ENCODE measurements around the gene POLR1D.

POLR1D gene

DNA sequence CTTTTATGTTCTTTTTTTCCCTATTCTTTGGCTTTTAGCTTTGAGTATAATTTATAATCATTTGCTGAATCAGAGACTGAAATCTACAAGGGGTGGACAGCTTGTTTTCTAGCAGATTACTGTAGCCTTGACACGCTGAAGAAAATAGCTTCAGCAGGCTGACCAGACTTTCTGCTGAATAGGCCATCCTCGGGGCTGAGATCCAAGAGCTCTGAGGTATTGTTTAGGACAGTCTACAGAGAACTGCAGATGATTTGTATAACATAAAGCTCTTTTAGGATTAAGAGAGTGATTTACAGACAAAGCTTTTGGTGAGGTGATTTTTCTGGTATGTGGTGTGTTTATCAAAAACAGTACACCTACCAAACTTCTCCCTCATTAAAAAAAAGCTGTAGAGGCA, 16.8 kb downstream of the POLR1D start:
- DNase-seq (ENCODE audit: low read depth in 2 of 2) = no peak

DNA sequence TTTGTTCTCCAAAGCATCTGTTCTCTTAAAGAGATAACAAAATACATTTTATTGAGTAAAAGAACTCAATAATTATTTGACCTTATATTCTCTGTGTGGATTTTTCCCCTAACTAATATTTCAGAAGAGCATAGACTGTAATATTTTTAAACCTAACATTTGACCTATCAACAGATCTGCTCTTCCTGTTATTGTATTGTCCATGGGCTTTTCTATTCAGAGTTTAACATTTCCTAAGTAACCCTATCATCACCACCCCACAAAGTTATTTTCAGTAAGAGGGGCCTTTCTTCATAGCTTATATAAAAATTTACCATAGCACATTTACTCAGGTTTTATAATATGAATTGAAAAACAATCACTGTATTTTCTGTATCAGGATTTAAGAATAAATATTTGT, 17.5 kb downstream of the POLR1D start:
- DNase-seq (ENCODE audit: low read depth in 2 of 2) = no peak

DNA sequence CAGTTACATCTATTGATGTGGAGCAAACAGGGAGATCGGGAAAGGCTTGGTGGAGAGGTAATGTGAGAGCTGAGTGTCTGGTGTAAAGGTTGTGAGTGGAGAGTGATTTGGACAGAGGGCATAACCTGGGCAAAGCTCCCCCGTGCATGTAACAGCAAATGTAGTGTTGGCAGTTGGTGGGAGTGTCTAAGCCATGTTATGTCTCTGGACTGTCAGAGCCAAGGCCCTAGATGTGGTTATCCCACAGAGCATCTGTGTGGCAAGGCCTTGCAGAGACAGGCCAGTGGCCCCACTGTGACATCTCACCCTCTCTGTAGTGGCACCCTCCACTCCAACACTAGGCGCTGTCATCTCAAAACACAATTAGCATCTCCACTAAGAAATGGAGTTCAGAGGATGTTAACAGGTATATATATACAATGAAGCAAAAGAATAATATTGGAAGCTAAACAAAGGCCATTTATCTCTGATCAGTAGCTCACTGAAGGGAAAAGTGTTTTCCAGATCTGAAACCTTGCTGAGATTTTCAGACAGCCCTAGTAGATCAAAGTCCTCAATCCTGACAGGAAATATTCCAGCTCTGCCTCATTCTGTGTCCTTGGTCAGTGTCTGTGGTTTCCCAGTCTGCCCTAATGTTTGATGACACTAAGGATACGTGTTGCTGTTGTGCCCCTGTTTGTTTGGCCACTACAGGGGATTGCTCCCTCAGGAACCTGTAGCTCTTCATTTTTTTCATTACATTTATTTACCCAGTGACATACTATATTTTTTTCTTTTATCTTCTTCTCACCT, 20.2 kb downstream of the POLR1D start:
- DNase-seq (ENCODE audit: low read depth in 2 of 2) = no peak

DNA sequence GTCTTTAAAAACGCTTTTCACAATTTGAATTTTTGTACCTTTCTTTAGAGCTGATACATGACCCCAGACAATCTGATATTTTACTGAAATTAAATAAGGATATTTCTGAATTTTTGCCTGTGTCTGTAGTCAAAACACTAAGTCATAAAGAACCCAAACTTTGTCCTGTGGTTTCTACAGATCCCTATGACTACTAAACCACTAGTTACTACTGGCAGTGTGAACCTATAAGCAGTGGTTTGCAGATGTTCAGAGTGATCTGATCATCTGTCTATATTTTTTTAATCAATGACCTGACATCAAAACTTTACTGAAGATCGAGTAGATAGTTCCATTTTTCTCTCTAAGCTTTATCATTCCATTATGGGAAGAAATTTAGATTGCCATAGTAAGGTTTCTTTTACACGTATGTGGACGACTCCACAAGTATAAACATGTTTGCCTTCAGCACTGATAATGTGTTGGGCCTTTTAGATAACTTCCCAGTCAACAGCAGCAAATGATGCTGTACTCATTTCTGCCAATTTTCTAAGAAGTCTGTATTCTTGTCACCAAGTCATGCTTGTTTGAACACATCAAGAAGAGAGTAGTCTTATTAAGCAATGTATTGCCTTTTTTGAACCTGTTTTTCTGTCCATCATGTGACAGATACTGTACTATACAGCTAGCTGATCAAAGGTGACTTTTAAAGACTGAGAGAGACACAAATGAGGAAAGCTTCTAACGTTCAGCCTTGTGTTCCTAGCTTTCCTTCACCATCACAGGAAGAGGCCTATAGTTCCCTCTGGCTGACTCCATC, 21.8 kb downstream of the POLR1D start:
- no peak for DNase-seq (ENCODE audit: low read depth in 2 of 2)

DNA sequence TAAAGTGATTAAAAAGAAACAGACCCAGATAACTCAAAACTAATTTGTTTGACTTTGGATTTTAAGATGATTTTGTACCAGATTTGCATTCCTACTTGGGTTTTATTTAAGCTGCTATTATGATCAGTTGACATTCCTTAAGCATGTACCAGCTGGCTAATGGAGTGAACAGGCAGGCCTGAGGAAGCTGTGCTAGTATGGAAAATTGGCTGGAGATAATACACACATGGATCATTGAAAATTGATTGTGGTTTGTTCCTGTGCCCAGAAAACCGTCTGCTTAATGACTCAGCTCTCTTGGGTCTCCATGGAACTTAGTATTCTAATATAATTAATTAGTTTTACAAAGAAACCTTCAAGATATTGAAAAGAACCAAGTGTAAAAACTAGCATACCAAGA, 22.6 kb downstream of the POLR1D start:
- DNase-seq (ENCODE audit: low read depth in 2 of 2) = no peak

DNA sequence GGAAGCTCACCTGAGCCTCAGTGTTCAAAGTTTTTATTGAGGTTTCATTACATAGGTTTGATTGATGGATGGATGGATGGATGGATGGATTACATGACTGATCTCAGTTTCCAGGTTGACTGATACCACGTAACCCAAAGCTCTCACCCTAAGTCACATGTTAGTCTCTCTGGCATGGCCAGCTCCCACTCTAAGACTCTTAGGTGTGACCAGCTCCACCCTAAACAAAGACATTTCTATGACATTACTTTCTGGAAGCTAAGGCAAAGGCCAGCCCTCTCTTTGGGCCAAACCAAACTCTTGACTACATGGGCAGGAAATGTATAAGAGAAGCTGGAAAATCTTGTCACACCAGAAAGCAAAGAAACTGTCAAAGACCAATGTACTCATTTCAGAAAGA, 28.6 kb downstream of the POLR1D start:
- no peak for DNase-seq (ENCODE audit: low read depth in 2 of 2)

DNA sequence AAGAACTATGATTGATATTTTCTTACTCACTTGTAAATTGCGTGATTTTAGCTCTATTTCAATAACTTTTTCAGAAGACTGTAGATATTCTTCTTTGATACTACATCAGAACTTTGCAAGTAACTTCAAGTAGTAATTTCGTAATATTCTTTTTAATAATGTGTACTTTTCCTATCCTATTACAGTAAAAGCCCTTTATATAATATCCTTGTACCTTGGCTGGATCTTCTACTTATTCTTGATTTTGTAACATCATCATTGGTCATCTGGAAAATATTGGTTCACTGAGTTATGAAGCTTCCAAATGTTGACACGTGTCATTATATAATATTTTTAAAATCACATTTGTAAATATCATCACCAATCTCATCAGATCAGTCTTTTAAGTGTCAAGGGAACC, 32.4 kb downstream of the POLR1D start:
- no peak for DNase-seq (ENCODE audit: low read depth in 2 of 2)

DNA sequence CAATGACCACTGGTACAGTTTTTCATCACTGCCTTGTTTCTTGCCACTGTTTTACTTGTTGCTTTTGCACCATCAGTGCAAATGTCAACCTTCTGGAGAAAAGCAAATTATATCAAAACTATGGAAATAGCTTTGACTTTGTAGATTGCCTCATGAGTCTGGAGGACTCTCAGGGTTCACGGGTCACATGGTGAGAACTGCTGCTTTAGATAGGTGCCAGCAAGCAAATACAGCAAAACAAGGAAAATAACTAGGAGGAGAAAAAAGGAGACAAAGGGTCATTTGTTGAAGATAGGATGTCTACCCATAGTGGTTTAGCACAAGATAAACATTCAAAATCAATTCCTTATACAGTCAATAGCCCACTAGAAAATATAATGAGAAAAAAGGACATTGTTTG, 33.1 kb downstream of the POLR1D start:
- no peak for DNase-seq (ENCODE audit: low read depth in 2 of 2)

DNA sequence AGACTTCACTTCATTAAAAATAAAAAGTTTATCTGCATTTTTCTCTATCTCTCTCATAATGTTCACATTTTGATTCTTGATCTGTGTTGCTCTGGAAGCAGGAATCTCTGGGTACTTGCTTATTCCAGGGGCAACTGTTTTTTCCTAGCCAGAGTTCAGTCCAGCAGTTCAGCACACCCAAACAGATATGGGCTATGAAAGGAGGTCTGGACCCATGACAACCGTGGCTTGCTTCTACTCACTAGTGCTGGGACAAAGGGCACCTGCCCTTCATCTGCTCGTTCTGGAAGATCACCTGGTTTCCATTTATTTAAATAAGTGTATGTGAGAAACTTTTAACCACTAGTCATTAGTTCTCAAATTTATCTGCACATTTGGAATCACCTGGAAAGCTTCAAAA, 36.0 kb downstream of the POLR1D start:
- no peak for DNase-seq (ENCODE audit: low read depth in 2 of 2)

DNA sequence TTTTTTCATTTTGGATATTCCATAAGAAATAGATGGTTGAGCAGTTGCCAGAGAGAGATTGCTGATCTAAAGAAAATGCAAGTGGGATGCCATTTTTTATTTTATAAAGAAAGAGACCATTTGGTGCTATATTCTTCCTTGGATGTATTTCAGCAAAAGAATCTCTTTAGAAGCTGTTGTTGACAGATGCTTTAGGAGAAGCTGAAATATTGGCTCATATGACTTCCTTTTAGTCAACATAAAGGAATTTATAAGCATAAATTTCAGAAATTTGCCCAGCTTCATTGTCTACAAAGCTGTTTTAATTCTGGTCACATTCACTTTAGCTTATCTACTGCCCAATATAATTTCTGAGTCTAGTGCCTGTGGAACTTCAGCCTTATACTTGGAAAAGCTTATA, 36.9 kb downstream of the POLR1D start:
- DNase-seq (ENCODE audit: low read depth in 2 of 2) = no peak

DNA sequence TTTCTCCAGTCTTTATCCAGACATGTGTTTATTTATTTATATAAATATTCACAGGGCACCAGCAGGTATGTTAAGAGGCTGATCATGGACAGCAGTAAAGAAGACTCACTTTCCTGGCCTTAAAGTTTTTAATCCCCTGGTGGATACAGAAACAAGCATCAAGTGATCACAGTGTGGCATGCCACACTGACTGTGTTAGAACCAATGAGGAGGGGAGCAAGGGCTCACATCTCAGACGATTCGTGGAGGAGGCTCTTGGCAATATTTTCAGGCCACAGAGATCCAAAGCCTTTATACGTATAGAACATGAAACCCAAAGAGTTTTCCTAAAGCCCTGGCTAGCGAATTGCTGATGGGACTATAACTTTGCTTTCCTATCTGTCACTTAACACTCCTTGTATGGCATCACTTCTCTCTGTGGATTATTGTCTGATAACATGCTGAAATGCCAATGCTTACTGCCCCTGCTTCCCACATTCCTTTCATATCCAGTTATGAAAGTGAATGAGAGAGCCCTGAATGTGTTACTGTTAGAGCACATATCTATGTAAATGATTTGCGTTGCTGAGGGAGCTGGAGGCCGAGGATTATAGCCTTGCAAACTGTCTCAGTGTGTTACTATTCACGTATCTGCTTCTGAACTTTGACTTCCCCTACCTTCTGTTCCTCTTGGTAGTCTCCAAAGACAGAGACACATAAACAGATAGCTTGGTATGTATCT, 37.6 kb downstream of the POLR1D start:
- no peak for DNase-seq (ENCODE audit: low read depth in 2 of 2)

DNA sequence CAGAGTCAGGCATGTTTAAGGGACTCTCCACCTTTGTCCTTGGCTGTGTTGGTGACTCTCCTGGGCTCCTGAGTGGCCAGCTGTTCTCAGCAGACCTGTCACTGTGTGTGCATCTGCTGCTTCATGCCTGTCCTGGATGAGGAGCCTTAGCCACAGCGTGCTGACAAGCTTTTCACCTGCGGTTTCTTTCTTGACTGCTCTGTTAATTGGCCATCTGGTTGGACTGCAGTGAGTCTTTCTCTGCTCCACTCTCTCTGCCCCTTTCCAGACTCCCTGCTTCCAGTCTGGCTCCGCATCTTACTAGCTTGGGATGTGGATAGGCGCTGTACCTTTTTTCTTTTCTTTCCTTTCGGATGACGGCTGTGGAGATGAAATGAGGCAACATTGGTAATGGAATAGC, 38.8 kb downstream of the POLR1D start:
- no peak for DNase-seq (ENCODE audit: low read depth in 2 of 2)

DNA sequence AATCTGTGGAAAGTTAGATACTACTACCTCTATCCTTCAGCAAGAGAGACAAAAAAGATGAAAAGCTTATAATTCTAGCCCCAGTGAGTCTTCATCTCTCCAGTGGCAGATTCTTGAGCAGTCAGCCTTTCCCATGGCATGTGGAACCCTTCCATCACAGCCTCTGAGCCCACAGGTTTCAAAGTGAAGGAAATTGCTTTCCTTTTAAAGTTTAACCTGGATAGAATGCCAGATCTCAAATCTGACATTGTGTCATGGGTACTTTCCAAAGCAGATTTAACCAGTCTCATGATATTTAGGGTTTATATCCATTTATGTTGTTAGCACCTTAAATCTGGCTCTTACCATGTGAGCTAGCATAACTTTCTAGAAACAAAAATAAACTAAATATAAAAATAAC, 39.3 kb downstream of the POLR1D start:
- no peak for DNase-seq (ENCODE audit: low read depth in 2 of 2)

DNA sequence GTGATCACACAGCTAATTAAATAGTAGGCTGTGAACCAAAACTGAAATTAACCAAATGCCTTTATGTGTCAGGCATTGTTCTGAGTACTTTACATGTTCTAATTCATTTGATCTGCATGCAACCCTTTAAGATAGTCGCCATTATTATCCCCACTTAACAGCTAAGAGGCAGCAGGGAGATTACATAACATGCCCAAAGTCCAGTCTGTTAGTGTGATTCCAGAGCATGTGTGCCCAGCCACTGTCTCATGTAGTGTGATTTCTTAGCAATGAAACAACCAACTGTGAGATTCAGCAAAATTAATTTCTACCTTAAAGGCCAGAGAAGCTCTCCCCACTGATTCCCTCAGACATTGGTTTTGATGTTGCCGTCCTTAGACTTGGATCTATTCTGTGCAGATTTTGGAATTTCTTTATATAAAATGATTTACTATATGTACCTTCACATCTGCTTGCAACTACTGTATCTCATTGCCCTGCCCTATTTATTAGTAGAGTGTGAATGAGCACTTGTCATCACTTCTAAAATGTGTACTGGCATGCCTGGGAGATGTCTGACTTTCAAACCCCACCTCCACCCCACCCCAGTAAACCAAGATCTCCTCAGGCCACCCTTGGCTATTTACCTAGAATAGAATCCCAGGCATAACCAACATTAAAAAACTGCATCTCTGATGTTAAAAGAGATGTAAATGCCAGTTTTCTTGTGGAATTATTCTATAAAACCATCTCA, 41.2 kb downstream of the POLR1D start:
- DNase-seq (ENCODE audit: low read depth in 2 of 2) = no peak

DNA sequence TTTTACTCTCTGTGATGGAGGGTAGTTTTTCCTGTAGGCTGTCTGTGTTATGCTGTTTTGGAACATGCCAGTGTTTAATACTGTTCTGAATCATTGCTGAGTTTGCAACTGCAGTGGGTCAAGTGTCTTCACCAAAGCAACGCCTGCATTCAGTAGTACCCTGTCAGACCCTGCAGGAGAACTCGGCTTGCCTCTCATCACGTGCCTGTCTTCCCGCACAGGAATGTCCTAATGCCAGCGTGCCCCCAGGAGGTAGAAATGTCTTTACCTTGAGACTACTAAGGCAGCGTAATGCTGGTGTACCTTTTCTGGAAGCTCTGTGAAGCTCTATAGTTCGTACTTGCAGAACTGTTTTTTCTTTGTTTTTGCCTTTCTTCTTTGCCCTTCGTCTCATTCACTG, 42.3 kb downstream of the POLR1D start:
- DNase-seq (ENCODE audit: low read depth in 2 of 2) = no peak

DNA sequence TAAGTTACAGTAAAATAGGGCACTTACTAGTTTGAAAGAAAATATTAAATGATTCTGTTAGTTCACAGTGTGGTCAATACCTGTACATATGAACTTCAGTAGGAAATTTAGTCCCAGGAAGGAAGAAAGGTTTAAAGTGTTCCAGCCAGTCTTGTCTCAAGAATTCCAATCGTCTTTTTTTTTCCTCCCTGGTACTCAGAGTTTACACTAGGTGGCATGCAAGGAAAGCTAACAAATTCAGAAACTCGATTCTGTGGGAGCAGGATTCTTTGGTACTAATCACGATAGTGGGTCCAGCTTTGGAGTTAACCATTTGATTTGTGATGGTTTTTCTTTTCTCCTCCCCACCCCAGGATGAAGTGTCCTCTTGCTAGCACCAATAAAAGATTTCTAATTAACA, 43.6 kb downstream of the POLR1D start:
- no peak for DNase-seq (ENCODE audit: low read depth in 2 of 2)

DNA sequence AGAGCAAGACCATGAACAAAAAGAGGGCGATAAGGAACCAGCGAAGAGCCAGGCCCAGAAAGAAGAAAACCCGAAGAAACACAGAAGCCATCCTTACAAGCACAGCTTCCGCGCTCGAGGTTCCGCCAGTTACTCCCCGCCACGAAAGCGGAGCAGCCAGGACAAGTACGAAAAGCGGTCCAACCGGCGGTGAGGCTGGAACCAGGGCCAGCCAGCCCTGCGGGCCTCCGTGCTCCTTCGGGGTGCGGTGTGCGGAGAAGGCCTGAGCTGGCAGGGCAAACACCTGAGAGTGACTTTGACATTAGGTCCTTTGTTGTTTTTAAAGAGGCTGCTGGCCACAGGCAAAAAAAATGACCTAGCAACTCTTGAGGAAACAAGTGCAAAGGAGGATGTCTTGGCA, 44.1 kb downstream of the POLR1D start:
- no peak for DNase-seq (ENCODE audit: low read depth in 2 of 2)

DNA sequence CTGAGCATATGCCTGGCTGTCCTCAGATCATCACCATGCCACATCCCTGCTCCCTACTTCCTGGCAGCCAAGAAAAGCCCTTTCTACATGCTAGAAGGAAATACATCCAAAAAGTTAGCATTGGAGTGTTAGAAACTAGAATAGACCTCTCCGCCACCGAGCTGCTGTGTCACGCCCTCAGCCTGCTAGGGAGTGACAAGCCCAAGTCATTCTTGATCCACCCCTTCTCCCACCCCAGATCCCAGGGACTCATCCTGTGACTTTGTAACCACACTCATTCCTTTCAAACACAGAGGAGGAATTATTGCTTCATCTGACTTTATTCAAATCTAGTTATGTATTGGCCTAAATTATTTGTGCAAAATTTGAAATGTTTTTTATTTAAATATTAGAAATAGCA, 45.3 kb downstream of the POLR1D start:
- DNase-seq (ENCODE audit: low read depth in 2 of 2) = no peak

DNA sequence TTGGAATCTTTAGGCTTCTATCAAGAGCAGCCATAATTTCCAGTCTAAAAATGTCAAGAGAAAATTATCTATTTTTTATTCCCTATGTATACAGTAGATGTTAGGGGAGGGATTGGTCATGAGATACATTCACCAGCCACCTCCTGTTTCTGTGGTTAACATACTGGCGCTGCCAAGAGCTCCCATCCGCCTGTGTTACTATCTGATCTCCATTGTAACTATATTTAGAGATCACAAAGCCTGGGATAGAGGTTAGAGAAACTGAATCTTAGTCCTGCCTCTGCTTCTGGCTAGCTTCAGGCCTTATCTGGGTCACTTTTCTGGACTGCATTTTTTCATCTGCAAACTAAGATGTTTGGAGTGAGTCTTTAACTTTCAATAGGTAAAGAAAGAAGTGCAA, 46.3 kb downstream of the POLR1D start:
- no peak for DNase-seq (ENCODE audit: low read depth in 2 of 2)

DNA sequence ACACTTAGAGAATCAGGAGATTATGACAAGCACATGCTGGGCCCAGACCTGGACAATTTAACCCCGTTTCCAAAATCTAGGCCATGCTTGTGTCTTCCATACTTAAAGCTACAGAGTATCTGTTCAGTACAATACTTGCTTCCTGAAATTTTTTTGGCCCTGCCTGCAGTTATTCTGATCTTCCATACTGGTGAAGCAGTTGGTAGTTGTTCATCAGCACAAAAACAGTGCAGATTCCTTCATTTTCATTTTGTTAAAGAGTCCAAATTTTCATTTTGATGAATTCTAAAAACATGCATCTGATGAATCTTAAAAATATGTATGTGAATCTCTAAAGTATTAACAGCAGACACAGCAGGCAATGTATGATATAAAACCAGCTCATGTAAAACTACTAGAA, 49.2 kb downstream of the POLR1D start:
- no peak for DNase-seq (ENCODE audit: low read depth in 2 of 2)

DNA sequence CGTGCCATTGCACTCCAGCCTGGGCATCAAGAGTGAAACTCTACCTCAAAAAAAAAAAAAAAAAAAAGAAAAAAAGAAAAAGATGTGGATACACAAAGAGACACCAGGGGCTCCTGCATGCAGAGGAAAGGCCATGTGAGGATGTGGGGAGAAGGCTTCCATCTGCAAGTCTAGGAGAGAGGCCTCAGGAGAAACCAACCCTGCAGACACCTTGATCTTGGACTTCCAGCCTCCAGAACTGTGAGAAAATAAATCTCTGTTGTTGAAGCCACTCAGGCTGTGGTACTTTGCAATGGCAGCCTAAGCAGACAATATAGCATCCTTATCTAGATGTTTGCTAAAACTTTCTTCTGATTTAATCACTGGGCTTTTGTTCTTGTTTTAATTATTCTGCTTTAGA, 50.3 kb downstream of the POLR1D start:
- no peak for DNase-seq (ENCODE audit: low read depth in 2 of 2)
